22Rv1 (cell line): Measurements from ENCODE around the gene EHD4.

Experiments
- CTCF ChIP-seq: fragments of 450-650 bp; IDR thresholded peaks from 2 replicates; pipeline ENCODE4 v1.5.1; 2017; ENCODE audit warnings: mild to moderate bottlenecking
- ZFX ChIP-seq: fragments of 450-650 bp; IDR thresholded peaks from 2 replicates; pipeline ENCODE4 v1.6.1; 2017; ENCODE audit warnings: antibody characterized with exemption, borderline replicate concordance

GRCh38 chr15:41880156-41880877, 92.0 kb downstream of the EHD4 start:
- TF ChIP-seq CTCF (no peak), ZFX (no peak)
